NOMO-1 (cell line): ENCODE data around the gene CCM2.

Experiments used
- DNase-seq, 2 experiments: peaks; one replicate each; lab custom pipeline; 2025; ENCODE audit not compliant: unreplicated experiment in 2 of 2; lab: John Stamatoyannopoulos, UW

CCM2 gene

GRCh38 chr7:45000093-45001032 lies at the start of gene CCM2:
Gene CCM2, plus strand, starts transcription at chr7:45000201. Its CDS starts 133 bp downstream, at chr7:45000334.
- peak; percentile 34 to 47 for DNase-seq

GRCh38 chr7:44953156-44953555 lies 46.8 kb upstream of the CCM2 start:
- no peak for DNase-seq

DNA sequence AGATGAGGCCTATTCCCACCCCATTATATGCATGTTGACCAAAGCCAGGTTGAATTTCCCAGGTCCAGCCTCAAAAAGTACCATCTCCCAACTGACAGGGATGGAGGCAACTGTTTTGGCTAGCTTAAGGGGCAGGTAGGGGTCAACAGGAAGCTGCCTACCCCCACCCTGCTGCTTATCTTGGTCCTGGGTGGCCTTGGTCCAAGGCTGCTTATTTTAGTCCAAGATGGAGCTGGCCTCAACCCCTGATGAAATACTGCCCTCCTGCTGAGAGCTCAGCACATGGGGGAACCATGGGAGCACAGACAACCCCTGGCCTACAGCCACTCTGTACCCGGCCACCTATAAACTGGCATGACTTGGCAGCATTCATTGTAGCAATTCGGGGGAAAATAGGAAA lies 44.3 kb upstream of the CCM2 start:
- DNase-seq = no peak

- DNase-seq = no peak
These were observed 43.7 kb upstream of the CCM2 start for GRCh38 chr7:44956157-44956766.

DNA sequence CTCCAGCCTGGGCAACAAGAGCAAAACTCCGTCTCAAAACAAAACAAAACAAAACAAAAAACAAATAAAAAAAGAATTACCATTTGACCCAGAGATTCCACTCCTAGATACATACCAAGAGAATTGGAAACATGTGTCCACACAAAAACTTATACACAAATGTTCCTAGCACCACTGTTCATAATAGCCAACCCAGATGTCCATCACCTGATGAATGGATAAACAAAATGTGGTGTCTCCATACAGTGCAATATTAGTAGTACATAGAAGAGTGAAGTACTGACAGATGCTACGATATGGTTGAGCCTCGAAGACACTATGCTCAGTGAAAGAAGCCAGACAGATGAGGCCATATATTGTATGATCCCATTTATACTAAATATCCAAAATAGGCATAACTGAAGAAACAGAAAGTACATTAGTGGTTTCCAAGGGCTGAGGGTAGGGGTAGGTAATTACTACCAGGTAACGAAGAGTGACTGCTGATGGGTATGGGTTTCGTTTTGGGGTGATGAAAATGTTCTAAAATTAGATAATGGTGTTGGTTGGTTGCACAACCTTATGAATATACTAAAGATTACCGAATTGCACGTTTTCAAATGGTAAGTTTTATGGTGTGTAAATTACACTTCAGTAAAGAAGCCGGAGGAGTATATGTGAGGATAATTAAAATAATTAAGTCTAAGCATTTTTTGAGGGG lies 41.2 kb upstream of the CCM2 start:
- peak; percentile 41 to 64 for DNase-seq

DNA sequence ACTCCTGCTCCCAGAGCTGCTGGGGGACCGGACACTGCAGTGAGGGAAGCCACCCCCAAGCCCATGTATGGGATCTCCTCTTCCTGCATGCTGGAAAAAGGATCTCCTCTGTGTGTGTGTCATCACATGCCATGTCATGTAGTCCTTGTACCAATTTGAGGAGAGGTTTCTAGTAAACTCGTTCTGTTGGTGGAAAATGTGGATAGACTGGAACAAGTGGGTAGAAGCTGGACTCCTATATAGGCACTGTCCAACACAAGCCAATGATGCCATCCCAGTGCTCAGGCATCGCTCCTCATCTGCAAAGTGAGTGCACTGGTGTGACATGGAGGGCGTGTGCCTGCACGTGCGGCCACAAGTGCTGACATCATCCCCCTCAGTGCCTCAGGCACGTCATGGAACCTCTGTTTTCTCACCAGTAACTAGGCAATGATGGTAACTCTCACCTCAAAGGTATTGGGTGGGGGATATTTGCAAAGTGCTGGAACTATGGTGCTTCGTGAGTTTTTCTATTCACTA lies 40.5 kb upstream of the CCM2 start:
- peak in 1 of 2 experiments; percentile 21 for DNase-seq

DNA sequence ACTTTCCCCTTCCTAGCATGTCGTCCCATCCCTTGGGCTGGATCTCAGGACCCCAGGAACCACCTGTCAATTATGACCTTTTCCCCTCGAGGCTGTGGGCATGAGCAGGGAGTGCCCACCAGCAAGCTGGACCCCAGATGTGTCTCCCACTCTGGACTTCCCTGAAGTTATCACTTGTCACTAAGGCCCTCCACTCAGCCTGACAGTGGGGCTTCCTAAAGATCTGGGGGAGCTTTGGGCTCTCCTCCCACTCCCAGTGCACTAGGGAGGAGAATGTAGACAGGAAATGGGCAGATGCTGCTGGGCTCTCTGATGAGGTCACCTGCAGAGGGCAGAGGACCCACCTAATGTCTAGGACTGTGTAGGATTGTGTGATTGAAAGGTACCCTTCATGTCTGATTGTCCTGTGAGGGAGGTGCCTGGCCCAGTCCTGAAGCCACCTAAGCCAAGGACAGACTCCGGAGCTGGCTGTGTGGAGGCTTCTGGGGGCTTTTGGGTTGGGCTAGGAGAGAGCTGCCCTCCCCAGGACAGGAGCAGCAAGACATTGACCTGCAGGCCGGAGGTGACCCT lies 39.9 kb upstream of the CCM2 start:
- DNase-seq = no peak

DNA sequence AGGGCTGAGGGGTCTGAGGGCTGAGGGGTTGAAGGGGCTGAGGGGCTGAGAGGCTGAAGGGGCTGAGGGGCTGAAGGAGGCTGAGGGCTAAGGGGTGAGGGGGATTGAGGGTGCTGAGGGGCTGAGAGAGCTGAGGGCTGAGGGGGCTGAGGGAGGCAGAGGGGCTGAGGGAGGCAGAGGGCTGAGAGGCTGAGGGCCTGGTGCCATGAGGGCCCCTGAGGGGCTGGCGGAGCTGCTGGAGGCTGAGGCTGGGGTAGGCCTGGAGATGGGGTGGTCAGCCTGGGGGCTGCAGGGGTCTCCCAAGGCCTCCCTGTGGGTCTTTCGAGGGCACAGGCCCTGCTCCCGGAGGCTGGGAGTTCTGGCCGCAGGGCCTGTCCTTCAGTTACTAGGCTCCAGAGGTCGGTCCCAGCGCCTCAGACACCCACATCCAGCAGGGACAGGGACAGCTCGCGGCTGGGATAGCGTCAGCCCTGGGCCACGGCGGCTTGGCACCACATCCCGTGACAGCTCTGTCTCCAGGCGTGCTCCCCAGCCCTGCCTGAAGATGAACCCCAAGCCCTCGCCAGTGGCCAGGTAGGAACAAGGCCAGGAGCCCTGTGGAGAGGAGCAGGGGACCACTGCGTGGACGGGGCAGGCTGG lies 38.0 kb upstream of the CCM2 start:
- DNase-seq = no peak

DNA sequence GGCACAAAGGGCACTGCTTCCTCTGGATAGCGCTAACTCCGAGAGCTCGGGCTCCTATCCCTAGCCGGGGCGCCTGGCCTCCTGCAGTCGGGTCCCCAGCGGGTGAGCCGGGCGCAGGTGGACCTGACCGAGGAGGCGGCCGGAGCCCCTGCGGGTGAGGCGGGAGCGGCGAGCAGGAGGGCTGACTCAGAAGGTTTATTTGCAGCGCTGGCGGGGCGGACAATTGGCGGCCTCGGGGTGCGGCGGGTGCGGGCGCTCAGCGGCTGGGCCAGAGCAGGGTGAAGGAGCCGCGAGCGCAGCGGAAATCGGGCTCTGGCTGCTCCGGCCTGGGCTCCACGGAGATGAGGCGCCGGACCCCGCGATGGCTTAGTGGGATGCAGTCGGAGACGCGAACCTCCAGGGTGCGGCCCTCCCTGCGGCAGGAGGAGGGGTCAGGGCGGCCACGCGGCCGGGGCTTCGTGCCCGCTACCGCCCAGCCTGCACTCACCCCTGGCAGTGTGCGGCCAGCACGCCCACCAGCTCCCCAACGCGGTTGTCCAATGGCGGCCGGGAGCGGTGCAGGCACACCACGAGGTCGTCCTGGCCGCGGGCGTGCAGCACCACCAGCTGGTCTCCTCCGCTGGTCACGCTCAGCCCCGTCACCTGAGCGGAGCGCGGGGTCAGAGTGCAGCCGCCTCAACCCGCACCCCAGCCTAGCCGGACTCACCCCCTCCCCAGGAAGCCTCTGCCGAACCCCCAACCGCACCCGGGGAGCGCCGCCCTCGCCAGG lies 37.3 kb upstream of the CCM2 start:
- DNase-seq = no peak

- DNase-seq = no peak
These were observed 36.4 kb upstream of the CCM2 start for GRCh38 chr7:44963364-44964290.

DNA sequence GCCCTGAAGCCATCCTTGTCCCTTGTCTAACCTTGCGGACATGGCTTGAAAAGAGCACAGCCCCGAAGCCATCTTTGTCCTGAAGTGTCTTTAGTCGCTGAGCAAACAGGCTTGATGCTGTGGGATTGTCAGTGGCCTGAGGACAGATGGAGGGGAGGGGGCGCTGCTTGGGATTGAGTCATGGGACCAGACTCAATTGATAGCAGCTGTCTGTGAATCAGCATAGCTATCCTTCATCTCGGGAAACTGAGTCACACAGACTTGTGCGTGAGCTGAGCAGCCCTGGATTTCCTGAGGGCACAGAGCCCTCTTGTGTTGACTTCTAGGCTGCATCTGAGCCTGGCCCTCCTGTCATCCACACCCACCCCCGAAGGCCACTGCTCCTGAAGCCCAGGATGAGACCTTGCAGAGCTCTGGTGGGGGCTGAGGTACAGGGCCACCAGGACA lies 35.6 kb upstream of the CCM2 start:
- DNase-seq = no peak

- DNase-seq = no peak
These were observed 35.1 kb upstream of the CCM2 start for GRCh38 chr7:44964831-44965440.

- no peak for DNase-seq
These were observed 34.5 kb upstream of the CCM2 start for GRCh38 chr7:44965441-44965903.

- DNase-seq = no peak
These were observed 33.9 kb upstream of the CCM2 start for GRCh38 chr7:44965937-44966730.

GRCh38 chr7:44966731-44967538 lies 33.1 kb upstream of the CCM2 start:
- DNase-seq = no peak
